Gastrocnemius medialis (tissue), 4 donors: ENCODE measurements around the gene EVC. TPM values are rescaled to one million over a fixed set of nuclear protein-coding genes. Genes with fewer than 3 reads are reported as not detected.

Source experiments
- ATAC-seq, 2 donors: fragments of 150-250 bp; one replicate each; pipeline ENCODE4 v1.9.1; 2016
- DNase-seq, 2 donors: peaks; one replicate each; pipeline ENCODE4 v3.0.0-alpha.2; 2019
- H3K27ac ChIP-seq, 4 donors: fragments of 200-600 bp; sonication (generic); 1 replicate in 1 of 4; 2 replicates in 3 of 4; pipeline ENCODE4 v1.5.1; 2016 to 2018; ENCODE audit warnings: mild to moderate bottlenecking in 2 of 4, moderate library complexity in 1 of 4
- H3K27me3 ChIP-seq, 3 donors: fragments of 200-600 bp; sonication (generic) in 2 of 3; 1 replicate in 1 of 3; 2 replicates in 2 of 3; pipeline versions ENCODE4 v1.5.1 to v1.6.0; 2016 to 2019; ENCODE audit warnings: mild to moderate bottlenecking in 1 of 3, moderate library complexity in 1 of 3
- H3K36me3 ChIP-seq, 2 donors: fragments of 200-600 bp; sonication (generic) in 1 of 2; one replicate each; pipeline ENCODE4 v1.5.1; 2017 to 2018
- H3K4me1 ChIP-seq, 2 donors: fragments of 200-600 bp; sonication (generic) in 1 of 2; one replicate each; pipeline ENCODE4 v1.5.1; 2016 to 2017; ENCODE audit warnings: mild to moderate bottlenecking in 2 of 2
- H3K4me3 ChIP-seq, 4 donors: fragments of 200-600 bp; sonication (generic) in 3 of 4; 1 replicate in 1 of 4; 2 replicates in 3 of 4; pipeline ENCODE4 v1.5.1; 2016 to 2019; ENCODE audit warnings: mild to moderate bottlenecking in 2 of 4
- H3K9me3 ChIP-seq, 3 donors: fragments of 200-600 bp; sonication (generic) in 2 of 3; 1 replicate in 1 of 3; 2 replicates in 2 of 3; pipeline ENCODE4 v1.5.1; 2016 to 2019
- CTCF ChIP-seq, 5 experiments: fragments of 450-650 bp in 3 of 5; fragments of 200-600 bp in 2 of 5; sonication (generic) in 2 of 5; IDR thresholded peaks in 4 of 5; conservative IDR thresholded peaks in 1 of 5; 1 replicate in 4 of 5; 2 replicates in 1 of 5; pipeline ENCODE4 v1.5.1; 2016 to 2019; ENCODE audit warnings: antibody characterized with exemption in 5 of 5, mild to moderate bottlenecking in 3 of 5, moderate library complexity in 3 of 5
- POLR2A ChIP-seq, 2 donors: fragments of 450-650 bp; IDR thresholded peaks; one replicate each; pipeline ENCODE4 v1.6.1; 2017; ENCODE audit warnings: antibody characterized with exemption in 2 of 2, mild to moderate bottlenecking in 2 of 2, moderate library complexity in 2 of 2
- in situ Hi-C, 4 donors: fragments of 200-750 bp; cut with MboI; loops; one replicate each; pipeline versions ENCODE4 v1.15.0 to v1.8.0; 2017; ENCODE audit warnings: low sequenced_read_pairs in 4 of 4
- intact Hi-C: fragments of 100-400 bp; cut with DNase I; formaldehyde crosslinking; loops from one replicate; pipeline ENCODE4 v1.15.1; 2023; ENCODE audit warnings: low total_unique reads
- total RNA-seq, 4 donors: library from RNA; depleted of rRNA; stranded (reverse); fragments of >200 nt; gene quantifications; one replicate each; pipeline versions ENCODE4 v1.1.0 to v1.2.3, GENCODE V29; 2016

EVC gene
- total RNA-seq, 4 donors from 2014 or later, result 1.5 to 9.8 (median 2.0) TPM

- Histone ChIP-seq H3K27ac (no peak overlapping the region), H3K4me3 (no peak overlapping the region), H3K36me3 (no peaks in the 10 kb centered on the region), H3K27me3 (no peaks in the 10 kb centered on the region), H3K9me3 (no peaks in the 10 kb centered on the region), H3K4me1 (no peaks in the 10 kb centered on the region)
- no peak for TF ChIP-seq CTCF (IDR thresholded peaks at IDR 0.05 in 4 of 5, conservative IDR thresholded peaks at IDR 0.05 in 1 of 5)
- TF ChIP-seq POLR2A (IDR thresholded peaks at IDR 0.05), result no peak
- intact Hi-C loops, result no loop called here
- in situ Hi-C loops, result no loop called here
- ATAC-seq, result no peak
- no peak for DNase-seq
Observed at GRCh38 chr4:5782829-5783476, 72.0 kb downstream of the EVC start.

- TF ChIP-seq CTCF (IDR thresholded peaks at IDR 0.05 in 4 of 5, conservative IDR thresholded peaks at IDR 0.05 in 1 of 5), result no peak
- no peak for TF ChIP-seq POLR2A (IDR thresholded peaks at IDR 0.05)
- ATAC-seq, result no peak
- H3K9me3 ChIP-seq, result no peaks in the 10 kb centered on the region
- H3K27me3 ChIP-seq, result no peaks in the 10 kb centered on the region
- no peaks in the 10 kb centered on the region for H3K4me1 ChIP-seq
- in situ Hi-C loops (no loop called here), intact Hi-C loops (no loop called here)
- no peak for DNase-seq
- no peak overlapping the region for H3K4me3 ChIP-seq
- H3K36me3 ChIP-seq, result no peaks in the 10 kb centered on the region
- no peak overlapping the region for H3K27ac ChIP-seq
Observed at GRCh38 chr4:5783486-5783885, 72.5 kb downstream of the EVC start.

- H3K36me3 ChIP-seq, result no peaks in the 10 kb centered on the region
- no peaks in the 10 kb centered on the region for H3K9me3 ChIP-seq
- H3K4me1 ChIP-seq, result no peaks in the 10 kb centered on the region
- ATAC-seq (no peak), DNase-seq (no peak)
- no peak overlapping the region for H3K4me3 ChIP-seq
- TF ChIP-seq CTCF (IDR thresholded peaks at IDR 0.05 in 4 of 5, conservative IDR thresholded peaks at IDR 0.05 in 1 of 5) (no peak), POLR2A (IDR thresholded peaks at IDR 0.05) (no peak)
- no peaks in the 10 kb centered on the region for H3K27me3 ChIP-seq
- intact Hi-C loops (no loop called here), in situ Hi-C loops (no loop called here)
- H3K27ac ChIP-seq, result no peak overlapping the region
Observed at GRCh38 chr4:5784021-5784420, 73.0 kb downstream of the EVC start.

GRCh38 chr4:5784960-5785611 is 74.1 kb downstream of the EVC start:
- H3K4me3 ChIP-seq, result no peak overlapping the region
- in situ Hi-C loops, result no loop called here
- no peaks in the 10 kb centered on the region for H3K27me3 ChIP-seq
- DNase-seq (no peak), ATAC-seq (peak in 1 of 2 donors; percentile 65)
- no peak for TF ChIP-seq POLR2A (IDR thresholded peaks at IDR 0.05)
- TF ChIP-seq CTCF (IDR thresholded peaks at IDR 0.05 in 4 of 5, conservative IDR thresholded peaks at IDR 0.05 in 1 of 5), result no peak
- no peaks in the 10 kb centered on the region for H3K4me1 ChIP-seq
- no peaks in the 10 kb centered on the region for H3K9me3 ChIP-seq
- H3K36me3 ChIP-seq, result no peaks in the 10 kb centered on the region
- H3K27ac ChIP-seq, result no peak overlapping the region
- intact Hi-C loops, result no loop called here
